PC-9 (cell line): ENCODE data around the gene PAQR3.
A peak's percentile ranks its signal among the peaks of the same experiment; 100 is the strongest.

ENCODE experiments used
- CTCF ChIP-seq: fragments of 200-600 bp; sonication (generic); conservative IDR thresholded peaks from 2 replicates; pipeline ENCODE4 v1.6.1; 2017; ENCODE audit warnings: mixed run types, antibody characterized with exemption, mild to moderate bottlenecking, moderate library complexity
- EZH2 ChIP-seq: fragments of 200-600 bp; sonication (generic); IDR thresholded peaks from 2 replicates; pipeline ENCODE4 v1.8.0; 2017; ENCODE audit warnings: antibody characterized with exemption, low read depth

- TF ChIP-seq CTCF (peak; percentile 51), EZH2 (no peak)
Measured at GRCh38 chr4:78953769-78954666, 14.8 kb upstream of the PAQR3 start.
